ENCODE data around the gene MYLK3. TPM values are rescaled to one million over a fixed set of nuclear protein-coding genes. Genes with fewer than 3 reads are reported as not detected.

The MYLK3 gene
- total RNA-seq, 1 donor from 2014 or later, result under 0.01 TPM

GRCh38 chr16:46753015-46753414 is 4.9 kb upstream of the MYLK3 start:
- no peak for TF ChIP-seq CTCF (IDR thresholded peaks at IDR 0.05; ENCODE audit: insufficient read depth, low read length, severe bottlenecking)
- Histone ChIP-seq H3K27me3 (ENCODE audit: control insufficient read depth, insufficient read depth, low read length) (peaks cover 11% of the 10 kb centered on the region), H3K4me3 (ENCODE audit: low read depth, low read length) (no peak overlapping the region), H3K36me3 (ENCODE audit: control insufficient read depth, insufficient read depth, low read length) (no peaks in the 10 kb centered on the region)
- DNase-seq (ENCODE audit: low read depth) (no peak), FAIRE-seq (no peak)

GRCh38 chr16:46751381-46751780 is 3.2 kb upstream of the MYLK3 start:
- DNase-seq (ENCODE audit: low read depth) (no peak), FAIRE-seq (no peak)
- H3K27me3 ChIP-seq (ENCODE audit: control insufficient read depth, insufficient read depth, low read length), result peaks cover 3% of the 10 kb centered on the region
- no peaks in the 10 kb centered on the region for H3K36me3 ChIP-seq (ENCODE audit: control insufficient read depth, insufficient read depth, low read length)
- no peak for TF ChIP-seq CTCF (IDR thresholded peaks at IDR 0.05; ENCODE audit: insufficient read depth, low read length, severe bottlenecking)
- H3K4me3 ChIP-seq (ENCODE audit: low read depth, low read length), result no peak overlapping the region

- Histone ChIP-seq H3K27me3 (ENCODE audit: control insufficient read depth, insufficient read depth, low read length) (no peaks in the 10 kb centered on the region), H3K36me3 (ENCODE audit: control insufficient read depth, insufficient read depth, low read length) (no peaks in the 10 kb centered on the region), H3K4me3 (ENCODE audit: low read depth, low read length) (no peak overlapping the region)
- TF ChIP-seq CTCF (IDR thresholded peaks at IDR 0.05; ENCODE audit: insufficient read depth, low read length, severe bottlenecking), result no peak
- DNase-seq (ENCODE audit: low read depth) (no peak), FAIRE-seq (no peak)
These were observed 896 bp upstream of the MYLK3 start for GRCh38 chr16:46748775-46749705.

- no peak for TF ChIP-seq CTCF (IDR thresholded peaks at IDR 0.05; ENCODE audit: insufficient read depth, low read length, severe bottlenecking)
- H3K36me3 ChIP-seq (ENCODE audit: control insufficient read depth, insufficient read depth, low read length), result no peaks in the 10 kb centered on the region
- no peak overlapping the region for H3K4me3 ChIP-seq (ENCODE audit: low read depth, low read length)
- FAIRE-seq, result no peak
- H3K27me3 ChIP-seq (ENCODE audit: control insufficient read depth, insufficient read depth, low read length), result no peaks in the 10 kb centered on the region
- no peak for DNase-seq (ENCODE audit: low read depth)
These were observed 1.0 kb downstream of the MYLK3 start for GRCh38 chr16:46746821-46747776.

- no peak for FAIRE-seq
- Histone ChIP-seq H3K27me3 (ENCODE audit: control insufficient read depth, insufficient read depth, low read length) (no peaks in the 10 kb centered on the region), H3K36me3 (ENCODE audit: control insufficient read depth, insufficient read depth, low read length) (no peaks in the 10 kb centered on the region), H3K4me3 (ENCODE audit: low read depth, low read length) (no peak overlapping the region)
- TF ChIP-seq CTCF (IDR thresholded peaks at IDR 0.05; ENCODE audit: insufficient read depth, low read length, severe bottlenecking), result no peak
- no peak for DNase-seq (ENCODE audit: low read depth)
These were observed 2.5 kb downstream of the MYLK3 start for GRCh38 chr16:46745617-46746016.
